Measurements from ENCODE around the gene HSP90AB1.

HSP90AB1 gene

DNA sequence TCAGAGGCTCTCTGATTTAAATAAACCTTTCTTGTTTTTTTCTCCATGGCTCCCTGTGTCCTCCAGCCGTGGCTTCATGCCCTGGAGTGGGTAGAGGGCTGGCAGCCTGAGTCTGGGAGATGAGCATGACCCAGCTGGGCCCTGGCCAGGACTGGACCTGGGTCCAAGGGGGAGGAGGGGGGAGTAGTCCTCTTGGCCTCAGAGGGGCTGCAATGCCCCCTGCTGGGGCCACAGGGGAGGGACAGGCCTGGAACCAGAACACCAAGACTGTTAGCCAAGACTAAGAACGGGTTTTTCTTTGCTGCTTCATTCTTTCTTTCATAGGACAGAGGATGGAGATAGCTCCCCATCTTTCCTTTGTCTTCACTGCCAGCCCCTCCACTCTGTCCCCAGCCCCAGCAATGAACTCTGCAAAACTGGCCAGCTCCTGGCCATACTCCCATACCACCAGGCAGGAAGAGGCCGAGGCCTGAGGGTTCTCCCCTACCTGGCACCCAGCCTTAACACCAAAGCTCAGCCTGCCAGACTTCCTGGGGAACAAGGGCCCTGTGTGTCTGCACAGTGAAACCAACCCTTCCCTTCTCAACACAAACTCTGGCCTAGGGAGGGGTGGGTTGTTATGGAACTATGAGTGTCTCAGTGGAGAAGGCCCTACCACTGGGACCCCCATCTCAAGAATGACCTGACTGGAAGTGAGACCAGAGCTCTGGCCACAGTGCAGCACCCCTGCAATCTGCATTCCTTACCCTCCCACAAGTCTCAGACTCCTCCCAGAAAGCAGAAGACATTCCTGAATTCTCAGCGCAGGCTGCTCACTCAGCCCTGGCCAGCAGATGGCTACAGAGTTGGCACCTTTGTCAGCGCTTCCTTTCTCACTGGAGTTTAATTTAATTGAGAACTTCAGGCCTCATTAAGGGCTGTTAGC is 12.5 kb upstream of the HSP90AB1 start:
- in situ Hi-C loops (cut with HindIII; ENCODE audit: low sequenced_read_pairs) = loop anchor here (5.0 to 10.0 kb wide), 3 partner anchors 50 to 127 kb away; no protein-coding TSS in a partner anchor

- in situ Hi-C loops (cut with HindIII; ENCODE audit: low sequenced_read_pairs) = loop anchor here (10.0 kb wide), 1 partner anchor 50 kb away; no protein-coding TSS in a partner anchor
Measured at GRCh38 chr6:44235269-44235668, 11.6 kb upstream of the HSP90AB1 start.

GRCh38 chr6:44235891-44236516 is 10.9 kb upstream of the HSP90AB1 start:
- in situ Hi-C loops (cut with HindIII; ENCODE audit: low sequenced_read_pairs) = loop anchor here (10.0 kb wide), 1 partner anchor 51 kb away; no protein-coding TSS in a partner anchor

DNA sequence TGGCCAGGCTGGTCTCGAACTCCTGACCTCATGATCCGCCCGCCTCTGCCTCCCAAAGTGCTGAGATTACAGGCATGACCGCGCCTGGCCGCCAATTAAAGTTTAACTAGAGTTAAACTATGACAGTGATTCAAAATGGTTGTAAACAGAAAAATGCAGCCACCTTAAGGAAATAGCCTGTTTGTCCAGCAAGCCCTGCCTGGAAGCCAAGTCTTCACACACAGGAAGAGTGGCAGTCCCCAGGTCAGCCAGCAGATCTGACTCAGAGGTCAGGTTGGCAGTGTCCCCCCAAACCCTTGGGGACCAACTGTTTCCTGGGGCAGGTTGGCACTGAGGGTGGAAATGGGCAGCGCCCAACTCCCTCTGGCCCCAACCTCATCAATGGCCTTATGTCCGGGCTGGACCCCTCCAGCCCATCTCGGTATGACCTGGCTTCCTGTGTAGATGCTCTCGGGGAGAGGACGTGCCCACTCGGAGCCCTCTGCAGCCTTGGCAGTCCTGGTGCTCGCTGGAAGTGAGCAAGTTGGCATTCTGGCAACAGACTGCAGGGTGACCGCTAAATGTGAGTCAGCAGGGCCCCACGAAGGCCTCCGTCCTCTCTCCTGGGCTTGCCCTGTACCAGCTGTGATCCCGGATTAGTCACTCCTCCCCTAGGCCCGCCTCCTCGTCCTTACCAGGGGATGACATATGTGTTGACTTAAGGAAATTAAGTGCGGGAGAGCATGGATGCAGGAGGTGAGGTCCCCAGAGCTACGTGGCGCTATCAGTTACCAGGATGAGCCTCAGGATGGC is 9.7 kb upstream of the HSP90AB1 start:
- in situ Hi-C loops (cut with HindIII; ENCODE audit: low sequenced_read_pairs) = loop anchor here (10.0 kb wide), 1 partner anchor 52 kb away; no protein-coding TSS in a partner anchor

GRCh38 chr6:44237813-44238433 is 9.0 kb upstream of the HSP90AB1 start:
- in situ Hi-C loops (cut with HindIII; ENCODE audit: low sequenced_read_pairs) = loop anchor here (10.0 kb wide), 1 partner anchor 53 kb away; no protein-coding TSS in a partner anchor

DNA sequence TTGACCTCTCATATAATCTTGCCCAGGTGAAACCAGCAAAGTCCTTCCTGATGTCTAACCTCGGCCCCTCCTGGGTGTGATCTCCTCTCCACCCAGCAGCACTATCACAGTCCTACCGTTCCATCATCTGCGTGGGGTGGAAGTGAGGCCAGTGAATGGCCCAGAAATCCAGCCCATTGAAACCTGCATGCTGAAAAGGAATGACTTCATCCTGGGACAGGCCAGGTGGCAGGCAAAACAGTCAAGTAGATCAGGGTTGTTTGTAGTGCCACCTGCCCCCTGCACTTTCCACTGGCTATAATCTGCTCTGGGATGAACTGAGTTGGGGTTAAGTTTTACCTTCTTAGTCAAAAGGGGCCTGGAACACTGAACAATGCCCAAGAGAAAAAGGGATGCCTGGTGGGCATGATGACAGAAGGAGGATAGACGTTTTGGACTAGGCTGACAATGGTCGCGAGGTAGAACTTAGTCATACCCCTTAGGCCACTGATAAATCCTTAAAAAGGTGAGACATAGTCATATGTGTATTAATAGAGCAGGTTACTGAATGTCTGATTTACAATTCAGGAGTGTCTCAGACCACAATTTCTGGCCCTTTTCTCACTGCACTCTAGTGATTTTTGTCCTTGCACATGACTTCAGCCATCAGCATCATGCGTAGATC is 8.1 kb upstream of the HSP90AB1 start:
- in situ Hi-C loops (cut with HindIII; ENCODE audit: low sequenced_read_pairs) = loop anchor here (10.0 kb wide), 1 partner anchor 54 kb away; no protein-coding TSS in a partner anchor

DNA sequence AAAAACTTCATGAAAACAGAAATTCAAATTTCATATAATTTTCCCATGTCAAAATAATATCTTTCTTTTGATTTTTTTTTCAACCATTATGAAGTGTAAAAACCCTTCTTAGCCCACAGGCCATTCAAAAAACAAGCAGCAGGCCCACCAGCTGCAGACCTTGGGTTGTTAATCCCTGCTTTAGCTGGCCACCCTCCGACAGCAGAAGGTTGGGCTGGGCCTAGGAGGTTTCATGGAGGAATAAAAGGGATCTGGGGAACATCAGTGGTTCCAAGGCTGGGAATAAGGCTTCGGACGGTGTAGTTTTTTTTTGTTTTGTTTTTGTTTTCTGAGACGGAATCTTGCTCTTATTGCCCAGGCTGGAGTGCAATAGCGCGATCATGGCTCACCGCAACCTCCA is 3.6 kb upstream of the HSP90AB1 start:
- in situ Hi-C loops (cut with HindIII; ENCODE audit: low sequenced_read_pairs) = no loop called here

- in situ Hi-C loops (cut with HindIII; ENCODE audit: low sequenced_read_pairs) = no loop called here
Measured at GRCh38 chr6:44245391-44245911, 1.4 kb upstream of the HSP90AB1 start.

GRCh38 chr6:44245912-44246662 is 814 bp upstream of the HSP90AB1 start:
- in situ Hi-C loops (cut with HindIII; ENCODE audit: low sequenced_read_pairs) = no loop called here

GRCh38 chr6:44247338-44248302 is 719 bp downstream of the HSP90AB1 start:
- in situ Hi-C loops (cut with HindIII; ENCODE audit: low sequenced_read_pairs) = no loop called here

- in situ Hi-C loops (cut with HindIII; ENCODE audit: low sequenced_read_pairs) = no loop called here
Measured at GRCh38 chr6:44248579-44248978, 1.7 kb downstream of the HSP90AB1 start.

- in situ Hi-C loops (cut with HindIII; ENCODE audit: low sequenced_read_pairs) = no loop called here
Measured at GRCh38 chr6:44249082-44249748, 2.3 kb downstream of the HSP90AB1 start.

DNA sequence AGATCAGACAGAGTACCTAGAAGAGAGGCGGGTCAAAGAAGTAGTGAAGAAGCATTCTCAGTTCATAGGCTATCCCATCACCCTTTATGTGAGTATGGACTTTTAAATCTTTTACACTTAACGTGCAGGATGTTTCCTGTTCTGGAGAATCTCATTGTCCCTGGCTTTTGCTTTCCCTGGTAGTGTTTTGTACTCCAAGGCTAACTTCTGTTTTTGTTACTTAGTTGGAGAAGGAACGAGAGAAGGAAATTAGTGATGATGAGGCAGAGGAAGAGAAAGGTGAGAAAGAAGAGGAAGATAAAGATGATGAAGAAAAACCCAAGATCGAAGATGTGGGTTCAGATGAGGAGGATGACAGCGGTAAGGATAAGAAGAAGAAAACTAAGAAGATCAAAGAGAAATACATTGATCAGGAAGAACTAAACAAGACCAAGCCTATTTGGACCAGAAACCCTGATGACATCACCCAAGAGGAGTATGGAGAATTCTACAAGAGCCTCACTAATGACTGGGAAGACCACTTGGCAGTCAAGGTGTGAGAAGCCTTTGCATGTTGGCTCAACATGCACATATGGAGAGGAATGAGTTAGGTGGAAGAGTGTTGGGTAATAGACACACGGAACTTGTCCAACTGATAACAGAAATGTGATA is 3.3 kb downstream of the HSP90AB1 start:
- in situ Hi-C loops (cut with HindIII; ENCODE audit: low sequenced_read_pairs) = no loop called here

GRCh38 chr6:44250718-44251123 is 3.8 kb downstream of the HSP90AB1 start:
- in situ Hi-C loops (cut with HindIII; ENCODE audit: low sequenced_read_pairs) = no loop called here

- in situ Hi-C loops (cut with HindIII; ENCODE audit: low sequenced_read_pairs) = no loop called here
Measured at GRCh38 chr6:44251576-44252524, 4.9 kb downstream of the HSP90AB1 start.

All from endothelial cell of hepatic sinusoid (primary cell).